ENCODE results near the gene CCDC148.
A peak's percentile ranks its signal among the peaks of the same experiment; 100 is the strongest.
"Not testable (repeated sequence)": the region's sequence is repeated elsewhere in the genome, so short reads cannot be mapped to it uniquely, and the experiment has no call there.

Gene CCDC148

DNA sequence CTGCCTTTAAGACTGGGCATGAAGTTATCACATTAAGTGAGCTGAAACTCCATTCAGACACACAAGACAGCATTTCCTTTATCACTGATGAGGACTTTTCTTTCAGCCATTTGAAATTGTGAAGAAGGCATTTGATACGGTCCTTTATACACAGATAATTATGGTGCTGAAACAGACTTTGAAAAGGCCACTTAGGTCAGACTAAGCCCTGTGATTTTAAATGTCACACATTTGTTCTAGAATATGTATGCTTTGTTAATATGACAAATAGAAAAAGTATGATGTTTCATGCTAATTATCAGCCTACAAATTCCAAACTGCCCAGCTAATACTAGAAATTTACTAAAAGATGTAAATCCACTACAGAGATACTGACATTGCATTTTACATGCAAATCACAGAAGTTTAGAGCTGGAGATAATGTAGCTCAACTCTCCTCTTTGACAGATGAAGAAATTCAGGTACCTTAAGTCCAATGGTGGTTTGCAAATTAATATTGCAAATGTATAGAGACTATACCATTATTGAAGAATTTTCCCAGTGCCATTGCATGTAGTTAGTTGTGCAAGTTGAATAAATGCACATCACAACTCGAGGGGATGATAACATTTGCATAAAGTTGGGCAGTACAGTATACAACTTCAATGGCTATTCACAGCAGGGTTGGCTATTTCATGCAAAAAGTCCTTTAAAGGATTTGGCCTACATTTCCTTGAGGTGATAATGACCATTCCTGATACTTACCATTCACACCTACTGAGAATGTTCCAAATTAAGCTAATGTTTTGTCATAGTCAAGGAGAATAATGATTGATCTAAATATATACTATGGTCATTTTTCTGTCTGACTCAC, 179.7 kb downstream of the CCDC148 start:
- DNase-seq = no peak

DNA sequence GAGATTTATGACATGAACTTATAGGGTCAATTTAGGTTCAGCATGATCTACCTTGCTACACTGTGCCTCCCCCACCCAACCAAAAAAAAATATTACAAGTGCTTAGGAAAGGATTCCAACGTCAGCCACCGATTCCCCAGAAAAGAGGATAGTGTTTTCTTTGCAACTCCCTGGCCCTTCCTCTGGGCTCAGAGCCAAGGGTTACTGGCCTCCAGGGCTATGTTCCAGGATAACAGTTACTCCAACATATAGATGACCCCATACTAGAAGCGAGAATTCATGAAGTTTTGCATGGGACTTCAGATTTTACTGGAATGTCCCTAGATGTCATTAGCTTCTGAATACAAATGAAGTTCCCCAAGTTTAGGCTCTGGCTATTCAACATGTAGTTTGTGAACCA, 182.8 kb downstream of the CCDC148 start:
- DNase-seq = no peak

DNA sequence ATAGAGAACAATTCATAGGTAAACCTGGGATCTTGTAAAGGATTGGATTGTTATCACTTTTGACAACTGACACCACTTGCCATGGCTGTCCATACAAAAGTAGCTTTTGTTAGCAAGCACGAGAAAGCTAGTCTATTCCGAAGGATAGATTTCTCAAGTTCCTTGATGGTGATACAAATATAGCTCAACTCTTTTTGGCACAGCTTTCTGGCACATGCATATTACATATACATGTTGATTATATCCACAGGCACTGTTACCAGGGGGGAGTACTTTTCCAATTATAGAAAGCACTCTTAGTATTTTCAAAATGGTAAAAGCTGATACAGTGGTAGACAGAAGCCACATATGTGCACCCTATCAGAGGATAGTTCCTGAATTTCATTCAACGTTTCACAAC, 186.0 kb downstream of the CCDC148 start:
- no peak for DNase-seq

DNA sequence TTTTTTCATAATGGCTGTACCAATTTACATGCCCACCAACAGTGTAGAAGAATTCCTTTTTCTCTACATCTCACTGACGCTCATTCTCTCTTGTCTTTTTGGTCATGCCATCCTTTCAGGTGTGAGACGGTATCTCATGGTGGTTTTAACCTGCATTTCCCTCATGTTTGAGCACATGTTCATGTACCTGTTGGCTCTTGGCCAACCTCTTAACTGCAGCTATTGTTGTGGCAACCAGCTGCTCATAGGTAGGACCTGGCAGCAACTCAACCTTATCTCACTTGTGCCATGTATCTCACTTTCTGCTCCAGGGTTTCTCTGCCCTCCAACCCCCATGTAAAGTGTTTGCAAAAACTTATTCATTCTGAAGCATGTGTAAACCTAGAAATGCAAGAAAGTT, 187.4 kb downstream of the CCDC148 start:
- DNase-seq = no peak

DNA sequence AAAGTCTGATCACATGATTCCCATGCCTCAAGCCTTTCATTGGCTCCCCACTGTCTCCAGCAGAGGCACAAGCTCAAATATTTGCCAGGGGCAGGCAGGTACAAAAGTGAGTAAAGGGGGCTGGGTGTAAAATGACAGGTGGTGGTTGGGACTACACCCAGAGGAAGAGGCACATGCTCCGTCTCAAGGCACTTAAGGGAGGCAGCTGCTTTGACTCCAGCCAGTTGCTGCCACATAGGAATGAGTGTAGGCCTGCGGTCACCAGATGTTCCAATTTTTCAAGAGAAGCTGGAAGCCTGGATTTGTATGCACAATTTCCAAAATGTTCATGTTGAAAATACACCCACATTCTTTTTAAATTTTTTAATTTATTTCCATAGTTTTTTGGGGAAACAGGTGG, 190.4 kb downstream of the CCDC148 start:
- DNase-seq = no peak

DNA sequence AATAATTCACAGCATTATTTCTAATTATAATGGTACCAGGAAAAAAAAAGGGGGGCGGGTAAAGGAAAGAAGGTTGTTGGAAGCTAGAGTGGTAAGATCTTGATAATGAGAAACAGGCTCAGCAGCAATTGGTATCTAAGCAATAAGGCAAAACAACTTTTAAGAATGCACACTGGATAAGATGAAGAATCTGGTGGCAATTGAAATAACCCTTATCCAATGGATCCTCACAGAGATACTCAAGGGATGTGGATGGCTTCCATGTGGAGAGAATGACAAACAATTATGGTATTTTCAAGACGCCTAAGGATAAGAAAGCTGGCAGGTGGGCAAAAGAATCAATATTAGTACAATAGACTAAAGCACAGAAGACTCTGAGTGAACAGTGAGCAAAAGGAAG, 201.3 kb downstream of the CCDC148 start:
- DNase-seq = no peak

DNA sequence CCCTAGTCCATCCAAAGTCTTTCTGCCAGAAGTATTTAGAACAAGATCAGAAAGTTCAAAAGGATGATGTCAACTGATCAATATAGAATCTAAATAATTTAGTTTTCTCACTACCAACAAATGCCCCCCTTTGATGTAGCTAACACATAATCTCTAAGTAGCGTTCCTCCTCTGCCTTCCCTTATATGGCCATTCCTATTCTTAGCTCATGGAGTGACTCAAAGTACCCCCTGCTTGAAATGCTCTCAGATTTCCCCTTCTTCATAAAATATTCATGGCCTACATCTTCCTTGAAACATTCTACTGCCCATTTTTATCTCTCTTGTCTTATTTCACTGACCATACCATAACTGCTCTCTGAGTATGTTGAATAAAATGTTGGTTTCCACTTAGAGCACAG, 203.4 kb downstream of the CCDC148 start:
- DNase-seq = no peak

DNA sequence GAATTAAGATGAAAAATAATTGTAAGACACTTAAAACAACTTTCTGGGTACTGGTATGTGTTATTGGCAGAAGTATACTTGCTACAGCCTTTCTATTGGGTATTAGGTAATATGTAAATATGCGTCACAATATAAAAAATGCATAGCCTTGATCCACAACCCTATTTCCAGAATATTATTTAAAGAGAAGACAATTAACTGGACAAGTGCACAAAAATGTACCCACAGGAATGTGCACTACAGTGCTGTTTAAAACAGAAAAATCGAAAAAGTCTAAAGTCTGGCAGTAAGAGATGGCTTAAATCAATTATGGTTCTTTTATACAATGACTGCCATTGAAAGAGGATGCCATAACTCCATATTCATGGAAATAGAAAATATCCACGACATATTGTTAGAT, 205.2 kb downstream of the CCDC148 start:
- no peak for DNase-seq

DNA sequence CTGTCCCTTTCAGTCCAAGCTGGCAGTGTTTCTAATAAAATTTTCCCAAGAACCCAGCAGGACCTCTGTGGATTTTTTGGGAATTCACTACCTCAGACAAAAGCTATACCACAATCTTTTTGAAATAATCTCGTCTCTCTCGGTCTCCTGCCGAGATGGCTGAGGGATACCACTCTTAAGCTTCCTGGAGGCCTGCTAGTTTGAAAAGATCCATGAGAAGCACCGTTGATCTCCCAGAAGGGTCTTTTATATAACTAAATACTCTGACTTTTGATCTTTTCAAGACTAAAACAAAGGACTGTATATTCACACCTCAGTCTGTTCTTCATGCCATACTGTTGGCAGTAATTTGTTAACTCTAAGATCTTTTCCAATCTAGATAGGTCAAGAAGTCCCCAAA, 213.2 kb downstream of the CCDC148 start:
- DNase-seq = no peak

DNA sequence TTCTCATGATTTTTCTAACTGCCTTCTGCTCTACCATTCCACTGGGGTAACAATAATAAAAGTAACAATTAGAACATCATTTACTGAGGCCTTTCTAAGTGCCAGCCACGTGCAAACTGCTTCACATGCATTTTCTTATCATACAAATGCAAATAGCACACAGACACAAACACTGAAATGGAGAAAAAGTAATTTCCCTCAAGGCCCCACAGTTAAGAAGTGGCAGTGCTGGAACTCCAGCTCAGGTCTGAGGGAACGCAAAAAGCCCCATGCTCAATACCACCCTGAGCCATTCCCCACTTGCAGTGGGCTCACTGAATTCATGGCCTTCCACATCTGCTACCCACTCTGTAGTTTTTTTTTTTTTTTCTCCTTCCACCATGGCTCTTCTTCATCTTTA, 214.3 kb downstream of the CCDC148 start:
- DNase-seq = no peak

DNA sequence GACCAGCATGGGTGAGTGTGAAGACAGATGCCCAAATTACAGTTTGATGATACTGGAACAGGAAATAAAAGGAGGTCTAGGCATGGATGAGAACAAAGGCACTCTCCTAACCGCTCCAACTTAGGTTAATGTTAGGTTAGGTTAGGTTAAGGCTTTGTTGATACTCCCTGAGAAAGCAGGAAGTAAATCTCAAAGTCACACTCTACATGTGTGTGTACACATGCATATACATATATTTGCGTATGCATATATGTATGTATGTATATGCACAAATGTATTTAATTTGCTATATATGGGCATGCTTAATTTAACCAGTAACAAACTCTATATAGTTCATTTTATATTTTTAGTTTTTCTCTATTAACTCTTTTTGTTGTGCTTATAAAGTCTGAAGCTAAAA, 215.6 kb downstream of the CCDC148 start:
- no peak for DNase-seq

DNA sequence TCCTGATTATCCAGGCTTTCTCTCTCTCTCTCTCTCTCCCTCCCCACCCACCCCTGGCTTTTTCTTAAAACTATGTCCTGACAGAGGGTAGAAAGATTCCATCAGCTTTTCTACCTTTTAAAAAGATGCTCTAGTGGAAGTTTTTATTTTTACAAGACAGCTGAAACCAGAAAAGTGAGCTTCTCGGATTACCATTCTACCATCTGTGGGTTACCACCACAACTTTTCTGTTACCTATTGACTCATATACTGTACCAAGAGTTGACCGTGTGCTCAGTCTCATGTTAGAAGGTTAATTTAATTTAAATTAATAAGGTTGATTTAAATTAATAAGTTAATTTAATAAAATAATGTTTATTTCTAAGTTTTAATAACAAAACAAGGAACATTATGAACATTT, 217.3 kb downstream of the CCDC148 start:
- no peak for DNase-seq

DNA sequence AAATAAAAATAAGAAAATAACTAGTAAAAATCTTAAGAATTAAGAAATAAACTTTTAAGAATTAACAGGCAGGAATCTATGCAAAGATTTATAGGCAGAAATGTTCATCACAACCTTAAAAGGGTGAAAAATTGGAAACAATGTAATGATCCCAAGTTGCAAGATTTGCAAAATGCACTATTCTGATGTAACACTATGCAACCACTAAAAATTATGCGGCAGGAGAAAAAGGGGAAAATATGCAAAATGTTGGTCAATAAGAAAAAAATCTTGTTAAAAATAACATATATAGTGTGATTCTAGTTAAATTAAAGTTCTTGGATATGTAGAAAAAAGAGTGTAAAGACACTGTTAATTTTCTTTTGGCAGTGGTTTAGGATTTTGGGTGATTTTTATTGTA, 222.1 kb downstream of the CCDC148 start:
- no peak for DNase-seq

DNA sequence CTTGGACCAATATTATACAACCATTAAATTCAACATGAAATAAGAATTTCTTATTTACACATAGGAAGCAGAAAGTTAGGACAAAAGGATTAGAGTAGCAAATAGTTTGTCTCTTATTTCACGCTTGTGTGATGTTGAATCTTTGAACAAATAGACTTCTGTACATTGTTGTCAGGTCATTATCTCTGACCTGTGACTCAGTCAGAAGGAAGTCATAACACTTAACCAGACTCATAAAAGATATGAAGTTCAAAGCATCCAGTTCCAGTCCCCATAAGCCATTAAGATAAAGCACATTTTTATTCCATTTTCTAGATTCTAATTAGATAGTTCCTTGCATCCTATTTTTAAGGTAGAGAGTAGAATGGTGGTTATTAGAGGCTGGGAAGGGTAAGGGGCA, 224.1 kb downstream of the CCDC148 start:
- DNase-seq = no peak

DNA sequence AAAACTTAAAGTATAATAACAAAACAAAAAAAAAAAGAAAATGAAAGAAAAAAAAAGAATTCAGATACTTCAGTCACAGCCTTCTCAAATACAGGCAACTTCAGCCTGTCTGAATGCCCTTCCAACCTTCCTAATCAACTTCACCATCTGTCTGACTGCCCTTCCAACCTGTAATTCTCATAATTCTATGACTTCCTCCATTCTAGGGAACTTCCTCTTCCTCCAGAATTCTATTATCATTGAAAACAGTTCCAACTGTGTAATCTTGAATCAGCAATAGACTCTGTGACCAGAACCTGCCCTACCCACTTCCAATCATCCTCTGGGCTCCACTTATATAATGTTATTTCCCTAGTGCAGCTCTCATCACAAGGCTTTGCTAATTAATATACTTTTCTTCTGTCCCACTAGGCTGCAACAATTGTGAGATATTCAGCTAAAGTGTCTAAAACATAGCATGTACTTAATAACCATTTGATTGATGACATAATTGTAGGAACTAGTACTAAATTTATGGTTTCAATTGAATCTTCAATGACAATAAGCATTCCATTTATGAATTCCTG, 227.5 kb downstream of the CCDC148 start:
- DNase-seq = no peak

DNA sequence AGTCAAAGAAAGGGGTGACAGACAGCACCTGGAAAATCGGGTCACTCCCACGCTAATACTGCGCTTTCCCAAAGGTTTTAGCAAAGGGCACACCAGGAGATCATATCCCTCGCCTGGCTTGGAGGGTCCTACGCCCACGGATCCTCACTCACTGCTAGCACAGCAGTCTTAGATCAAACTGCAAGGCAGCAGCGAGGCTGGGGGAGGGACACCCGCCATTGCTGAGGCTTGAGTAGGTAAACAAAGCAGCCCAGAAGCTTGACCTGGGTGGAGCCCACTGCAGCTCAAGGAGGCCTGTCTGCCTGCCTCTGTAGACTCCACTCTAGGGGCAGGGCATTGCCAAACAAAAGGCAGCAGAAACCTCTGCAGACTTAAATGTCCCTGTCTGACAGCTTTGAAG, 233.5 kb downstream of the CCDC148 start:
- not testable (repeated sequence) for DNase-seq

DNA sequence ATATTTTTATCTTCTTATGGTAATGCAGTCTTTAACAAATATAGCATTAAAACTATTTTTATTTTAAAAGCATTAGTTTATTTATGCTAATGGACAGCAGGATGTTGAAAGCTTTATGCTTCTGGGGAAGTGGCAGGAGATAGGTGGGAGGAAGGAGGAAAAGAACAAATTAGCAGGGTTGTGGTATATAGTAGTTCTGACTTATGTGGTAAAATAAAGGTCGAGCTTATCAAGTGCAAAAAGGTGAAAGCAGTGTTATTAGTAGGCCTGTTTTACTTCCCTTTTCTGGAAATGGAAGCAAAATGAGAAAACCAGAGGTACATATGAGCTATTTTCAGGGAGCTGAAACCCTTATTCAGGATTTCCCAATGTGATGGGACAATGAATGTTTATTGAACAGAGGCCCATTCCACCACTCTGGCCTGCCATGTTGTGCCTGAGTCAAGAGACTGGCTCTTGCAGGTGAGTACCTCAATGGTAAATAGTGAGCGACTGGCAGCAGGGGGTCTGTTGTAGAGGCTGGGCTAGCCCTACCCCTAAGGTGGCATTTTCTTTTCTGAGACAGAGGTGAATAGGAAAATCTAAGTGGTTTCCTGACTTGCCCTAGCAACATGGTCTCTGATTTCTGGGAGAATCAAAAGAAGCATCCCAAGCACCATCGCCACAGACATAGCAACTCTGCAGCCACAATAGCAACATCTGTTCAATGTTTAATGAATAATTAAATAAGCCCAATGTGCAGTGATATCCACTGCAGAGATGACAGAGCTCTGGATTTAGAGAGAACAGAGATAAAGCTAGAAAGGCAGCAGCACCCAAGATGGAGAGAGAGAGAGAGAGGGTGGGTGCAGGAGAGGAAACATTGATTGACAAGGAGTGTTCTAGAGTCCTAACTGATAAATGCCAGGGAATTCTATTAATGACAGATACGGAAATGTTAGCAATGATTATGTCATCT, 235.2 kb downstream of the CCDC148 start:
- no peak for DNase-seq

DNA sequence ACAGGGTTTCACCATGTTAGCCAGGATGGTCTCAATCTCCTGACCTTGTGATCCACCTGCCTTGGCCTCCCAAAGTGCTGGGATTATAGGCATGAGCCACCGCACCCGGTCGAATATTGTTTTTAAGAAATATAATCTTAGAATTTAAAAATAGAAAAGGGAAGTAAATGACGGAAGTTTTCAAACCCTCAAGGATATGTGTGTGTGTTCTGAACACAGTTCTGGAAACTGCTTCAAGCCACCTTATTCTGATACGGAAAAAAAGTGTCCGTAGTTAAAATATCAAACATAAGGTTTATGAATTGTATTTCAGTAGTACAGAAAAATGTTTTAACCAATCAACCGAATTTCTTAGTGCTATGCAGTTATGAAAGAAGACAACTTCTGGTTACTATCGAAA, 239.0 kb downstream of the CCDC148 start:
- DNase-seq = no peak

DNA sequence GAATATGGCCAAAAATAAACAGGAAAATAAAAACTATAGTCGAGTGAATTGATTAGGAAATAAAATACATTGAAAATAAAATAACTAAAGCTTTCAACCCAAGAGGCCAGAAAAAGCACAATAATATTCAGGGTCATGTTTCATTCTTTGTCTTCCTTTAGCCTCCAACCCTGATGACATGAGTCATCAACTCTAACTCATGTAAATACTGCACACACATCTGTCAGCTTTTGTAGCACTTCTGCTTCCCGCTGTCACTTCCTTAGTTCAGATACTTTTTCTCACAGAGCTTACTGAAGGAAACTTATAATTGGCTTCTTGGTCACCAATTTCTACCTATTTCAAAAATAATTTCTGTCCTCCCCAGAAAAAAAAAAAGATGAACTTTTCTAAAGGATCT, 242.1 kb downstream of the CCDC148 start:
- peak; percentile 37 for DNase-seq

DNA sequence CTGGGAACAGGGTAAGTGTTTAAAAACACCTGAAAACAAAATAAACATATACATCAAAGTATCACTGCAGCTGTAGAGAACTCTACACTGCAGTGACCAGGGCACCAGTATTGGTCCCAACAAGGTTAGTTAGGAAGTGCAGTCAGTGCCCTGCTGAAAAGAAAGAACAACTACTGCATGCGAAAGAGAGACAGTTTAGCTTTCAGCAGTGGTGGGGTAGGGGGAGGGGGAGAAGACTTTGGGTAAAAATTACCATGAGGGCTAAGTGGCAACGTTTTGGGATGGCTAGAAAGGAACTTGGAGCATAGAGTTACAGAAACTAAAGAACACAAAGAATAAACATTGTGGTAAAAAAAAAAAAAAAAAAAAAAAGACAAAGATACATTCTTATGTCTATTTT, 242.8 kb downstream of the CCDC148 start:
- DNase-seq = no peak

DNA sequence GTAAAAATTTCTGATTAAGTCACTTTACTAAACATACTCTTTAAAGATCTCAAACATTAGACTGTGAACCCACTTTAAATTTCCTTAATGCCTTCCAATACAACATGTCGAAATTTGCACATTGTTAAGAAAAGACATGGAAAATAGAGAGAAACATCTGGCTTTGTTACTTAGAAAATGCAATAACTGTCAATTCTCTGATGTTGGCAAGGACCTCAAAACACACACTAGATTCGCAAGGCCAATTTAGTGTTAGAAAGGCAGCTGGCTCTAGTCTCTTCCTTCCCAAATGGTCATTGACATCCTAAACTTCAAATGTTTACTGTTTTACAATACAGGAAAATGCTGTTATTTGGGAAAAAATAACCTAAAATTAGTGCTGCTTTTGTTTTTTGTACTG, 244.3 kb downstream of the CCDC148 start:
- DNase-seq = no peak

DNA sequence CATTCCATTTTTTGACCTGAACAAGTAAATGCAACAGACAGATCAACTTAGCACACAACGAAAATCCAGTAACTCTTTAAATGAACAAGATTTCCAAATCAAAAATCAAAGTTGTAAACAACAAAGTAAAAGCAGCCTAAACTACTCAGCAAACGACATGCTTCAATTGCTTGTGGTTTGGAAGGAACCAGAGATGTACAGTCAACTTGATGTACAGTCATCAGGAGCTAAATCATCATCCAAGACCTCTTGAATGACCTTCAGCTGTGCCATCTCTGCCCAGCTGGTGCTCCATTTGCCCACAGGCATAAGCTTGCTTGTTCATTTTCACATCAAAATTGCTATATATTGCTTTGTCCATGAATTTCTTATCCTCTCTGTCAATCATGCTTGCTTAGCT, 245.1 kb downstream of the CCDC148 start:
- no peak for DNase-seq

DNA sequence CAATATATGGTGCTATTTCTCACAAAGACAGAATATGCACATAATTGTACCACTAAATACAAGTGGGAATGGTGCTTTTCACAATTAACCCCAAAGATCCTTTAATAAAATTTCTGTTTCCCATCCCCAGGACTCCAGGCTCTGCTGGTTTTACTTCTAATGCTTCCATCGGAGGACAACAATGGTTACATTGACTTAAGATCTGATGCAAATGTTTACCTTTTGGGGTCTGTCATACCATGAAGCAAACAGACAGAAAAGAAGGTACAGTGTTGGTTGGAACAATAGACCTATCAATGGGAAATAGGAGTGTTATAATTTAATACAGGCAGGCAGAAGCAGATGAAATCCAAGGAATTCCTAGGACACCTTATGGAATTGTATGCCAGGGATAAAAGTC, 249.2 kb downstream of the CCDC148 start:
- DNase-seq = no peak

DNA sequence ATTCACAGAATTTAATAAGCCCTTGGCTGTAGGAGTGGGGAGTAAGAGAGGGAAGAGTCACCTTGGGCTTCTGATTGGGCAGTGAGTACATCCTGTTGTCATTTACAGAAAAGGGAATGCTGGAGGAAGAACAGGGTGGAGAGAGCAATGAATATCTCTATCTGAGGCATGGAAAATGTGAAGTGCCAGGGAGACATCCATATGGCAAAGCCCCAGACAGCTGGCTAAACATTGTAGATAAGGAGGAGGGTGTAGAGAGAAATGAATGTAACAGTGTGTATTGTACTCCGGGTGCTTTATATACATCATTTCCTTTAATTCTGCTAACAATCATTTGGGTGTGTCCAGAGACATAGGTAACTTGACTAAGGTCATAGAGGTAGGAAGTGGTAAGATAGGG, 251.3 kb downstream of the CCDC148 start:
- no peak for DNase-seq

Data from femur (tissue), 1 donor.